HPDE6-E6E7 (cell line): ENCODE results near the gene VASH1.

Experiments used
- DNase-seq: peaks from one replicate; pipeline ENCODE4 v3.0.0; 2011; ENCODE audit warnings: missing footprints; ENCODE audit errors: extremely low spot score

VASH1 gene

DNA sequence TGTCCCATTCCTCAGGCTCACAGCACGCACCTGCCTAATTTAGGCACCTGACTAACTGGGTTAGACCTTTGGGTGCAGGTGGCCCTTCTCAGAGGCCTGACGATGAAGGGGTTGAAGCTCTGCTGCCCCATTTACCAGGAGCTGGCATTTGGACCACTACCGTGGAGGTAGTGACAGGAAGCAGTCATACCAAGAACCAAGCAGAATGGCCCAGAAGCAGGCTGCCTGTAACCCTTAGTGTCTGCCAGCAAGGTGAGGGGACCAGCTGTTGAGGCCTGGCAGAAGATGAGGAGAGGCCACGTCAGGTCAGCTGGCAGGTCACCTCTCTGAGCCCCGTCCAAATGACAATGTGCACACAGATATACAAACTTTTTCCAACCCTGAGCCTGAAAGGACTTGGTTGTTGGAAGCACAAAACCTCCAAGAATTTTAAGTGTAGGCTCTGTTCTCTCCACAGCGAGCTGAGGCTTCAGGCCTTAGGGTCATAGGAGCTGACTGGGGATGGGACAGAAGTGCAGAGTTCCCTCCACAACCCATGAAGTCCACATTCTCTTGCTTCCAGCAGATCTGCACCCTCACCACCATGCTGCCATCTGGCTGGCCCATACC, 23.1 kb downstream of the VASH1 start:
- DNase-seq, result no peak

DNA sequence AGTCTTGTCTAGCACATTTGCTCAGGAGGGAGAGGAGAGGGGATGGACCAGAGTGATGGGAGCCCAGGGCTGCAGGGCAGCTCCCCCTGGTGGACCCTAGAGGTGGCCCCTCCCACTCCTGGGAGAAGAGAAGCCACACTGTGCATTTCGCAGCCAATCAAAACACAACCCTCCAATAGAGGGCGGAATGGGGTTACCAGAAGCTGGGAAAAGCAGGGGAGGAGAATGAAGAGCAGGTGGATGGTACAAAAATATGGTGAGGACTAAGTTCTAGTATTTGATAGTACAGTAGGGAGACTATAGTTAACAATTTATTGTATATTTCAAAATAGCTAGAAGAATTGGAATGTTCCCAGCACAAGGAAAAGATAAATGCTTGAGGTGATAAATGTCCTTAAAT, 23.6 kb downstream of the VASH1 start:
- peak; percentile 73 for DNase-seq

DNA sequence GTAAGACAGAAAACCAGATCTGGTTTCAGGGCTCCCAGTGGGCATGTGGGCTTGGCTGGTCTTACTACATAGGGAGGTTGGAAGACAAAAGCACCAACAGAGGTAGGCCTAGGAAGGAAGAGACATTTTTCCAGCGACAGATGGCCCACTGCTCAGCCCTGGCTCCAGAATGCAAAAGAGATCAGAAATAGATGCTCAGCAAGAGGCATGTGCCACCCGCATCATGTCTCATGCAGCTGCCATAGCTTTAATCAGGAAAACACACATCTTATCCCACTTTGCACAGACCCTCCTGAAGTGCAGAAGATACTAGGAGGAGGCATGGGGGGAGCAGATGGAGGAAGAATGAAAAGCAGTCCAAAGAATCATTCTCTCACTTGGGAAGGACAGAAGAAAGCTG, 25.3 kb downstream of the VASH1 start:
- no peak for DNase-seq

DNA sequence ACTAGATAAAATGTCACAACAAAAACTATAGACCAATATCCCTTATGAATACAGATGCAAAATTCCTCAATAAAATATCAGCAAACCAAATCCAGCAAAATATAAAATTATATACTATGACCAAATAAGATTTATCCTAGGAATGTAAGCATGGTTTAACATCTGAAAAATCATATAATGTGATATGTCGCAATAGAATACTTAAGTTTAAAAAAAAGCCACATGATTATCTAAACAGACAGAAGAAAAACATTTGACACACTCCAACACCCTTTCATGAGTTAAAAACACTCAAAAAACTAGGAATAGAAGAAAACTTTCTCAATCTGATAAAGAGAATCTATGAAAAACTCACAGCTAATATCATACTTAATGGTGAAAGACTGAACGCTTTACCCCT, 31.2 kb downstream of the VASH1 start:
- DNase-seq, result no peak

DNA sequence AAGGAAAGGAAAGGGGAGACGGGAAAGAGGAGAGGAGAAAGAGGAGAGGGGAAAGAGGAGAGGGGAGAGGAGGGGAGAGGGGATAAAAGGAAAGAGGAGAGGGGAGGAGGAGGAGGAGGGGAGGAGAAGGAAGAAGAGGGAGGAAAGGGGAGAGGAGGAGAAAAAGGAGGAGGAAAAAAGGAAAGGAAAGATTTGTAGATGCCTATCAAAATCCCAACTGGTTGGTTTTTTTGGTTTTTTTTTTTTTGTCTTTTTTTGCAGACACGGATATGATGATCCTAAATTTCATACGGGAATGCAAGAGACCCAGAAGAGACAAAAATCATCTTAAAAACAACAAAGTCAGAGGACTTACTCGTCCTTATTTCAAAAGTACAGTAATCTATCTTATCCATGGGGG, 32.1 kb downstream of the VASH1 start:
- no peak for DNase-seq

DNA sequence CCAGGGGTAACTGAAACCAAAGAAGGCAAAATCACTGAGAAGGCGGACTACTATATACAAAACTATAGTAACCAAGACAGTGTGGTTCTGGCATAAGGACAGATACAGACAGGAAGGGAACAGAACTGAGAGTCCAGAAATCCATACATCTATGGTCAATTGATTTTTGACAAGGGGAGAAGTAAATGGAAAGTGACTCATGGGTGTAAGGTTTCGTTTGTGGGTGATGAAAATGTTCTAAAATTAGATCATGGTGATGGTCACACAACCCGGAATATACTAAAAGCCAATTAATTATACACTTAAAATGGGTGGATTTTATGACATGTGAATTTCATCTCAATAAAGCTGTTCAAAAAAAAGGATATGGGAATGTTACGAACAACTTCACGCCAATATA, 32.7 kb downstream of the VASH1 start:
- DNase-seq, result no peak

DNA sequence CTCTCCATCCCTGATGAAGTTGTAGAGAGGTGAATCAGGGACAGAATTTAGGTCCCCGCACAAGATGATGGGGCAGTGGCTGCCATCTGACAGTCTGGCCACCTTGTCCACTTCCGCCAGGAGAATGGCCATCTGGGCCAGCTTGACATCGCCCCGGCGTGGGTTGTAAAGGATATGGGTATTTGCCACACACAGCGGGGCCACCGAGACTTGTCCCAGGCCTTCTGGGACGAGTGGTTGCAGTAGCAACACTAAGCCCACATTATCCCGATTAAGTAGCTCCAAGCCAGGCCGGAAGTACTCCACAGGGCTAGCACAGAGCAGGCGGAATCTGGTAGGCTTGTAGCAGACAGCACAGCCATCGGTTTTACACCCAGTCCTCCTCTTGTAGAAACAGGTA, 45.2 kb downstream of the VASH1 start:
- DNase-seq, result no peak

DNA sequence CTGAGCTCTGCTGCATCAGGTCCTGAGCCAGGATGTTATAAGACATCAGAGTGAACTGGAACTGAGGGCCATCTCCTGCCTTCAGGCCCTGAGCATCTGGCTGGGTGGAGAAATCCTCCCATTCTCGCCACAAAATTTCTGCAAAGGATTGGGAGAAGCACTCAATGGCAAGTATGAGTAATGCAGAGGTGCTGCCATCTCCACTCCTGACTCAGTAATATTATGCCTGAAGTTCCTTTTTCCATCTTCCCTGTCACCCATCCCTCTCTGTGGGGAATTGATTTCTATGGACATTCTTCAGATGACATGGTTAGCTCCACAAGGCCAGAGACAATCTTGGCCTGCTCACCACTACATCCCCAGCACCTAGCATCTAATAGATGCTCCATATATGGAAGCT, 46.7 kb downstream of the VASH1 start:
- no peak for DNase-seq

DNA sequence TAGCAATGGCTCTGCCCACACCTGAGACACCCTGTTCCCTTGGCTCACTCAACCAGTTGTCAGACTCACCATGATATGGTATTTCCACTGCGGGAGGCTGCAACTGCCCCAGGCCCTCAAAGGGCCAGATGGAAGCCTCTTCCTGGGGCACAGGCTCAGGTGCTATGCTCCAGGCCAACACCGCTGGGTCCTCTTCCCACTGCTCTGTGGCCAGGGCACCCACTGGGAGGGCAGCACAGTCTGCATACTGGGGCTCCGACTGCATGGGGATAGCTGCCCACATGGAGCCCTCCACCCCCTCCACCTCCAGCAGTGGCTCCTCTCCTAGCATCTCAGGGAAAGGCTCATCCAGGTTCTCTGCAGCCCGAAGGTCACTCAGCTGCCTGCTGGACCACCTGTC, 47.7 kb downstream of the VASH1 start:
- no peak for DNase-seq

DNA sequence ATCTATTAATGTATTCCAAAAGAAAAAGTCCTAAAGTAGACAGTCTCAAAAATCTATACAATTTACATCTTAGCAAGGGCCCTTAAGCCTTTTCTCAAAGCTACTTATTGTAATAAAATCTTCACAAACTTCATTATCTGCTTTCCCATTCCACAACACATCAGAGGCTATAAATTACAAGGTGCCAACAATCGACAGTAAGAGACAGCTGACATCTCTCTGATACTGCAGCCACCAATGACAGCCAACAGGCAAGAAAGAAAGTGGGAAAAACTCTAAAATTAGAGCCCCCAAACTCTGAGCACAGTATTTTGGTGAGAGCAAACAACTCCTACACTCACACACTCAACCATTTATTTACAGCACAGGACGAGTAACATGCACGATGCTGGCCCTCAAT, 49.3 kb downstream of the VASH1 start:
- no peak for DNase-seq

DNA sequence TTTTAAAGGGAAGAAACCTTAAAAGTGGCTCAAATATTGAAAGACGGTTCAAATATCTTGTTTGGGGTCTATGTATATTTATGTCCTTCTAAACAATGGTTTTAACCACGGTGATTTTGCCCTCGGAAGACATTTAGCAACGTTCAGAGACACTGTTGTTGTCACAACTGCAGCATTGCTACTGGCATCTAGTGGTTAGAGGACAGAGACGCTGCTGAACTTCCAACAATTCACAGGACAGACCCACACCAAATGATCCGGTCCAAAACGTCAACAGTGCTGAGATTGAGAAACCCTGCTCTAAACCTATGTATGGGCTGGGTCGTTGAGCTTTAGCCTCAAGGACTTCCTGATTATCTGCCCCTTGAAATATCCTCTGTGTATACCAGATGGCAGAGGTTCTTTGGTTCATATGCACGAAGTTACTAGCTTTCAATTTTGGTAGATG, 49.7 kb downstream of the VASH1 start:
- no peak for DNase-seq

DNA sequence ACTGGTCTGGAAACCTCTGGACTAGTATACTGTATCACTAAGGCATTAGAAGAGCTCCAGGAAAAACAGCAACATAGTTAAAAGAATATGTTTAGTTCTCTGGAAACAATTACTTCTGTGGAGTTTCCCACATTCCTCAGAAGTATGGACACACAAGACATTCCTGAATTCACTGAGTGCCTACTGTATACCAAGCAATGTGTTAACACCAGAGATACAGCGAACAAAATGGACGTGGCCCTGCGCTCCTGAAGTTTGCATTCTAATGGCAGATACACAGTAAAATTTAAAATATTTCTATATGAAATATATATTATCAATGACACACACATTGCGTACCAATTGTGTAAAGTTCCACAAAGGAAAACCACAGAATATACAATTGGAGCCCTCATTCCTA, 50.3 kb downstream of the VASH1 start:
- no peak for DNase-seq

DNA sequence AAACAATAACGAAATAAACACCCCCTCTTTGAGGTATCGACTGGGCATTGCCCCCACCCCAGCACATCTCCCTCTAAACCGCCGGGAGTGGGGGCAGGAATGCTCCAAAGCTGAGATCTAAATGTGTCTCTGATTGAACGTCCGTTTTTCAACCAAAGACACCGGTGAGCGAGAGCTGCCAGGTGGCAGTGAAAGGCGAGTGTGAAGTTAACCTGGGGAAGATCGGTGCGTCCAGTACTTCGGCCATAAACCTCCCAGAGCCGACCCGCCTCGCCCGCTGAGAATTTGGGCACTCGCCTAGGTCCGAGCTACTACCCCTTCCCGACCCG, 50.8 kb downstream of the VASH1 start:
- DNase-seq, result no peak

DNA sequence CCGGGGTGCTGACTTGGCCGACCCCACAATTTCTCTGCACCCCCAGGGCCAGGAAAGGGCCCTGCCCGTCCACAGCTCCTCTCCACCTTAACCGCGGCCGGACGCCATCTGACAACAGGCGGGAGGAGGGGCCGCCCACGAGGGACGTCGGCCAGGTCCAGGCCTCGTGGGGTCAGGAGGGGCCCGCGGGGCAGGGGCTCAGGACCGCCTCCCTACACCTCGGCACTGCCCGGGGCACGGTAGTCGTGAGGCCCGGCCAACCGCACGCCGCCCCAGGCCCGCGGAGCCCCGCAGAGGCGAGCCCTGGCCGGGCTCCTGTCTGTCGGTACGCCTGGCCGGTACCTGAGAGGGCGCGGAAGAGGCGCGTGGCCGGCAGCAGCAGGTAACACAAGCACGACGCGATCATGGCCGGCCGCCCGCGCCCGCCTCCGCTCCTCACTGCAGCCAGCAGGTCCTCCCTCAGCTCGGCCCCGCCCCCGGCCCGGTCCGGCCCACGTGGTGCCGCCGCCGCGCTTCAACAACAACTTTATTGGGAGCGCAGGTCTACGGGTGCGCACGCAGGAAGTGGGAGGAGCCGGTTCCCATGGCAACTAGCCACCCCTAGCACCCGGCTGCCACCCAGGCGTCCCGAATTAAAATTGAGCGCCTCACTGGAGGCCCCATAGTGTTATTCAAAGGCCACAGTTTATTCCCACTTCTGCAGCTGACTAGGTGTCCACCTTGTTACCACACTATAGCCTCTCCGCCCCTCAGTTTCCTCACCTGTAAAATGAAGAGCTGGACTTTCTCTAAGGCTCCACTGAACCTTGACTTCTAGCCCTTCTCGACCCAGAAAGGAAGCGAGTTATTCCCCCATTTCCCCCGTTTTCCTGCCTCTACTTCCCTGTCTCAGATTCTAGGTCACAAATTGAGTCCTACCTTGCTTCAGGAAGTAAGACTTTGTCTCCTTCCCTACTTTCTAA, 51.4 kb downstream of the VASH1 start, which contains the start of gene ANGEL1:
Gene ANGEL1, minus strand, starts transcription at position 461 of the 962 bp plus-strand sequence. Its CDS starts 55 bp downstream, at position 406.
- DNase-seq, result peak; percentile 81

DNA sequence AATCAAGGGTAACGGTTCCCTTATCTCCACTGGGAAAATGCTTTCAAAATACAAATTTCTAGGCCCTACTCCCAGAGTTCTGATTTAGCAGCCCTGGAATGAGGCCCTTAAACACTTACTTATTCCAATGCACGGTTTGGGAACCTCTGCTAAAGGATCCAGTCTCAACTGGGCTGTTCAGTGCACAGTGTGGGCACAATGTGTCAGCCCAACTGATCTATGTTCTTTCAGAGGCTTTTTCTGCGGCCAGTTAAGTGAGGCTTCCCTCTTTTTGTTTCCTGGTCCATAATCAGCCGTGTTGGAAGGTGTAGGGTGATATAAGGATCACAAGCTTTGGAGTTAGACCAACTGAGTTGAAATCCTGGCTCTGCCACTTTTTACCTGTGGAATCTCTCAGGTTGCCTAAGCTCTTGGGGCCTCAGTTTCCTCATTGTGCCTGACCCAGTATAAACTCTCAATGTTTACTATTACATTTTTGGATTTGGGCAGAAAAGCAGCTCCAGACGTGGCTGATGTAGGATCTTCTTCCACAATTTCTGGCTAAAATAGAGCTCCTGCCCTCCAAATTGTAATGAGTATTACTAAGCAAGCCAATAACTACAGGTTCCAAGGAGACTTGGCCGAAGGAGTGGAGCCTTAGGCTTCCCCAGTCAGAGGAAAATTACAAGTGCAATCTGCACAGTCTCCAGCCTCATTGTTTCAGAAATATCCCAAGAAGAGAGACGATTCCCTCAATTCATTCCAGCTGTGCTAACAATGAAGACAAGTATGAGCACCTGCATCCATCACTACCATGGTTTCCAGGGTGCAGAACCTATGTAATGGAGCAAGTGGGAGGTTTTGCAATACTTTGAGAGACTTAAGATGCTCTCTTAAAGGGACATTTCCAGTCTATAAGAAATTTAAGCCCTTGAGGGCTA, 53.7 kb downstream of the VASH1 start:
- DNase-seq, result no peak

DNA sequence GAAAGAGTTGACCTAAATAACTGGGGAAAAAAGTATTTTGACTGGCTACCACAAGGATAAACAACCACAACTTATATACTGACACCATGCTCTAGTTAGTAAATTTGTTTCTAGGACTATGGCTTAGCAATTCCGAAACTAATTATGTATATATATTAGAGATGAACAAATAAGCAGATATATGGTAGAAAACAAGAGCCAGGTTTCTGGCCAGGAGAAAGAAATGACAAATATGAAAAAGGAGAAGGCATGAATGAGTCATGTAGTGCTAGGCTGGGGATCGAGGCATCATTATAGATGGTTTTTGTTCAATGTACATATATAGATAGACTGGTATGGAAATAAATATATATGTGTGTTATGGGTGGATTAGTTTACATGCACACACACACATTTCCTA, 59.4 kb downstream of the VASH1 start:
- no peak for DNase-seq

DNA sequence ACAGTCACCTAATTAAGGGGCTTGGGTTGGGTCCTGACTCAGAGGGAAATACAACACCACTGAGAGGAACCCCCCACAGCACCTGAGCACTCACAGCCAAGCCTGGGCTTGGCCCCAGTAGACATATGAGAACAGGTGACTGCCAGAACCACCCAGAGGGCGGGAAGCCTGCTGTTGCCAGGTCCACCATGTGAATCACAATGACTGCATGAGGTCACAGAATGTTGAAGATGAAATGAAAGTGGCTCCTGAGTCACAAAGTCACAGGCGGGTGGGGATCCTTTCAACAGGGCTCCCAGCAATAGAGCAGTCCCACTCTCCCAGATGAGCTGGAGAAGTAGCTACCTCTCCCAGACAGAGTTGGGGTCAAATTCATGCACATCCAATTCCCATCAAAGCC, 64.9 kb downstream of the VASH1 start, which contains the start of gene LRRC74A:
Gene LRRC74A, plus strand, starts transcription at position 287 of the 400 bp plus-strand sequence. CDS start 290 bp downstream, outside the sequence.
- no peak for DNase-seq

DNA sequence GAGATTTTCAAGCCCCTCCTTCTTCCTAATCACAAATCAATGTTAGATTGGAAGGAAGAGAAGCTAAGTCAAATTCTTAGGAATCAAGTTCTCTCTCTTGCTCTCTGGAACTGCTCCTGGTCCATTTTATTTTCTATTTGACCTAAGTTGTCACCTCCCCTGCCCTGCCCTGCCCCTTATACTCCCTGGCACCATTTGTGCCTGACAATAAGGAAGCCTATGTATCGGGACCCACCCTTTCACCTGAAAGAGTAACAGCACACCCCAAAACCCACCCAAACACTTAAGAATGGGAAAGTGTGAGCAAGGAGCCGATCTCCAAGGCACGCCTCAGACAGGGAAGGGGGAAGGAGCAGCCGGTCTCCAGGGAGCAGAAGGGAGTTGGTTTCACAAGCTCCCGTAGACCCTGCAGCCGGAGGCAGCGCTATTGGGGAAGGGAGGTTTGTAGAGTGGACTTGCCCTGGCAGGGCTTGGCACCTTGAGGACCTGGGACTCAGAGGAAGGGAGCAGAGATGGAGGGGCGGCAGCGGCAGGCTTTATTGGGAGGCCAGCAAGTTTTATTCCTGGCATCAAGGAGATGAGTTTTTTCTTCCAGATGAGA, 66.5 kb downstream of the VASH1 start:
- no peak for DNase-seq

DNA sequence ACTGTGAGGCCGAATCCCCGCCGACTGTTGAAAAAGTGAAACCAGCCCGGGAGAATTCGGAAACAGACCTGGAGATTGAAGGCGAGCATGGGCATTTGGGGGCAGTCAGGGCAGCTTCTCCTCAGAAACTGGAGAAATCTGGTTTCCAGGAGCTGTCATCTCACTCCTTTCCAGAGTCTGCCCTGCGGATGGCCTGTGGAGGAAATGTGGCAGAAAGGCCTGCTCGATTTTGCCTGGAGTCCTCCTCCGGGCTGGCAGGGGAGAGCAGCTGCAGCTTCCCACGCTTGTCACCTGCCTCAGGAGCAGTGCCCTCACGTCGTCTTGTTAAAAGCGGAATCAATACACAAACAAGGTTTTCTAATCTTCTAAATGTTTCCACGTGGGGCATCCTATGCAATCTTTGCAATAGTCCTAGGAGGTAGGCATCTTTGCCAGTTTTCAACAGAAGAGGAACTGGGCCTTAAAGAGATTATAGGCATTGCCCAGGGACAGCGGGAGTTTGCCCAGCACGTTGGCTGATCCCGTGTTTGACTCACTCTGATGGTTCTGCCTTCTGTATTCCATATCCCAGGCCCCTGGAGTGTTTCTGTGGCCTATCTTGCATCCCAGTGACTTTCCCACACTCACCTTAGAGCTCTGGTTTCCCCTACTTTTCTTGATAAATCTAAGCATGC, 67.2 kb downstream of the VASH1 start:
- DNase-seq, result no peak

DNA sequence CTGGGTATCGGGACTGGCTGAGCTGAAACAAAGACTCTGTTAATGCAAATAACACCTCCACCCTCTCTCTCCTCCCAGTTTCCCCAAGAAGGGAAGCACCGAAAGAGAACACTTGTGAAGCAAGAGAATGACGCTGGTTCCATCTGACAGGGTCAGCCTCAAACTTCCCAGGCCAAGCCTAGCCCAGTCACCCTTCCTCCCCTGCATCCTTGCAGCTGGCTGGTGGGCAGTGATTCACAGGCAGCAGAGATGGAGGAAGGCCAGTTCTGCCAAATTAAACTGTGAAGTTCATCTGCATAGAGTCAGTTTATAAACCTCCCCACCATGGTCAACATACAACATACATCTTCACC, 67.7 kb downstream of the VASH1 start:
- no peak for DNase-seq
